ENCODE measurements around the gene NPTXR. TPM values are rescaled to one million over a fixed set of nuclear protein-coding genes. Genes with fewer than 3 reads are reported as not detected.

Gene NPTXR
- total and polyA plus RNA-seq, 2 of the 4 experiments (the other 2 are of a cell fraction) = 0.36 to 2.2 TPM

DNA sequence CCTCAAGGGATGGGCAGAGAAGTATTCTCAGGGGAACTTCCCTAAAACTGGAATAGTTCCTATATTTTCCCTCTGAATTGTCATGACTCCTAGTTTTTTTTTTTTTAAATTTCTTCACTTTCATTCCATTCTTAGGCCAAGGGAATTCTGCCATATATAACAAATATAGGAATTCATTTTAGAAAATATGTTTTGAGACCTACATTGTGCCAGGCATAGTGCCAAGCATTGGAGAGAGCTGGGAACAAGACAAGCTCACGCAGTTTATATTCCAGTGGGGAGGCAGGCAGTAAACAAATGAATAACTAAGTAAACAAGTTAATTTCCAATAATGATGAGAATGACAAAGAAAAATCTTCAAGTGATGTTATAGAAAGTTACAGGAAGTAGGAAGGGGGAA lies 2.6 kb upstream of the NPTXR start:
- intact Hi-C loops (cut with micrococcal nuclease) = no loop called here
- H2AK9ac ChIP-seq (replicated peaks; ENCODE audit: low read depth, low read length, poor library complexity) = no peak overlapping the region

More for the DNA sequence above, 2.6 kb upstream of the NPTXR start:
- POLR2A ChIA-PET (ENCODE audit: unreplicated experiment) = interaction anchor here (0.7 kb wide), 1 partner anchor 12 kb away, joined by 8 read pairs; no protein-coding TSS in a partner anchor
- H3K9me3 ChIP-seq (ENCODE audit: control insufficient read depth, insufficient read depth, low read length) = no peaks in the 10 kb centered on the region
- no peak overlapping the region for H3K4ac ChIP-seq (ENCODE audit: low read depth, low read length)
- no peak overlapping the region for H2BK15ac ChIP-seq (ENCODE audit: low read depth, low read length)
- H3K14ac ChIP-seq (replicated peaks; ENCODE audit: low read depth, low read length) = no peak overlapping the region
- H3K4me1 ChIP-seq (ENCODE audit: control insufficient read depth, insufficient read depth, low read length) = peaks cover 4% of the 10 kb centered on the region
- CTCF ChIA-PET = no interaction called here
- no peak overlapping the region for H4K5ac ChIP-seq (ENCODE audit: low read depth, low read length)
- H3K4me3 ChIP-seq (ENCODE audit: insufficient read depth, low read depth, low read length) = no peak overlapping the region
- H3K36me3 ChIP-seq (ENCODE audit: control insufficient read depth, insufficient read depth, low read length) = no peaks in the 10 kb centered on the region
- H3K9me1 ChIP-seq (ENCODE audit: insufficient read depth, low read length) = 0 out of 2 replicates have a peak, but pooled peaks cover 3% of the 10 kb centered on the region
- H2BK20ac ChIP-seq (ENCODE audit: low read depth, low read length) = no peak overlapping the region
- dilution Hi-C loops (cut with HindIII; ENCODE audit: low sequenced_read_pairs, unreplicated experiment) = no loop called here
- no peak overlapping the region for H2AK5ac ChIP-seq (ENCODE audit: low read depth, low read length)
- H4K91ac ChIP-seq (ENCODE audit: insufficient read depth, low read depth, low read length) = no peak overlapping the region
- no peak overlapping the region for H3K4me2 ChIP-seq (ENCODE audit: low read depth, low read length)
- no peak overlapping the region for H4K8ac ChIP-seq (ENCODE audit: low read depth in 2 of 2, low read length in 2 of 2)
- no peak overlapping the region for H3K18ac ChIP-seq (ENCODE audit: low read depth, low read length)
- H3K56ac ChIP-seq (ENCODE audit: extremely low read depth, insufficient read depth, low read length) = no peak overlapping the region
- in situ Hi-C loops (cut with MboI; ENCODE audit: low sequenced_read_pairs) = no loop called here
- H2BK5ac ChIP-seq (ENCODE audit: low read depth, low read length, poor library complexity, severe bottlenecking) = no peak overlapping the region
- DNase-seq (no peak), ATAC-seq (ENCODE audit: low read depth) (no peak)
- WGBS, 2 experiments (ENCODE audit: extremely low coverage in 2 of 2, insufficient read length in 1 of 2) = no CpG with 5 or more reads among the region's 1 CpG
- H3K23ac ChIP-seq (ENCODE audit: low read depth, low read length) = no peak overlapping the region
- TF ChIP-seq RCOR1 (IDR thresholded peaks at IDR 0.05; ENCODE audit: insufficient replicate concordance, low read length) = no peak
- TF ChIP-seq, protein P1, sequence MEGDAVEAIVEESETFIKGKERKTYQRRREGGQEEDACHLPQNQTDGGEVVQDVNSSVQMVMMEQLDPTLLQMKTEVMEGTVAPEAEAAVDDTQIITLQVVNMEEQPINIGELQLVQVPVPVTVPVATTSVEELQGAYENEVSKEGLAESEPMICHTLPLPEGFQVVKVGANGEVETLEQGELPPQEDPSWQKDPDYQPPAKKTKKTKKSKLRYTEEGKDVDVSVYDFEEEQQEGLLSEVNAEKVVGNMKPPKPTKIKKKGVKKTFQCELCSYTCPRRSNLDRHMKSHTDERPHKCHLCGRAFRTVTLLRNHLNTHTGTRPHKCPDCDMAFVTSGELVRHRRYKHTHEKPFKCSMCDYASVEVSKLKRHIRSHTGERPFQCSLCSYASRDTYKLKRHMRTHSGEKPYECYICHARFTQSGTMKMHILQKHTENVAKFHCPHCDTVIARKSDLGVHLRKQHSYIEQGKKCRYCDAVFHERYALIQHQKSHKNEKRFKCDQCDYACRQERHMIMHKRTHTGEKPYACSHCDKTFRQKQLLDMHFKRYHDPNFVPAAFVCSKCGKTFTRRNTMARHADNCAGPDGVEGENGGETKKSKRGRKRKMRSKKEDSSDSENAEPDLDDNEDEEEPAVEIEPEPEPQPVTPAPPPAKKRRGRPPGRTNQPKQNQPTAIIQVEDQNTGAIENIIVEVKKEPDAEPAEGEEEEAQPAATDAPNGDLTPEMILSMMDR (conservative IDR thresholded peaks at IDR 0.05; ENCODE audit: low read depth, low read length) = no peak
- TF ChIP-seq FOS (IDR thresholded peaks at IDR 0.05; ENCODE audit: low read depth, low read length) = no peak
- TF ChIP-seq, protein P2, sequence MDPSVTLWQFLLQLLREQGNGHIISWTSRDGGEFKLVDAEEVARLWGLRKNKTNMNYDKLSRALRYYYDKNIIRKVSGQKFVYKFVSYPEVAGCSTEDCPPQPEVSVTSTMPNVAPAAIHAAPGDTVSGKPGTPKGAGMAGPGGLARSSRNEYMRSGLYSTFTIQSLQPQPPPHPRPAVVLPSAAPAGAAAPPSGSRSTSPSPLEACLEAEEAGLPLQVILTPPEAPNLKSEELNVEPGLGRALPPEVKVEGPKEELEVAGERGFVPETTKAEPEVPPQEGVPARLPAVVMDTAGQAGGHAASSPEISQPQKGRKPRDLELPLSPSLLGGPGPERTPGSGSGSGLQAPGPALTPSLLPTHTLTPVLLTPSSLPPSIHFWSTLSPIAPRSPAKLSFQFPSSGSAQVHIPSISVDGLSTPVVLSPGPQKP (IDR thresholded peaks at IDR 0.05; ENCODE audit: borderline replicate concordance, low read depth, low read length) = no peak
- TF ChIP-seq CHD1 (IDR thresholded peaks at IDR 0.05; ENCODE audit: low read depth, low read length) = no peak
- TF ChIP-seq MAFK (IDR thresholded peaks at IDR 0.05; ENCODE audit: low read depth, low read length) = no peak
- TF ChIP-seq, protein P3, sequence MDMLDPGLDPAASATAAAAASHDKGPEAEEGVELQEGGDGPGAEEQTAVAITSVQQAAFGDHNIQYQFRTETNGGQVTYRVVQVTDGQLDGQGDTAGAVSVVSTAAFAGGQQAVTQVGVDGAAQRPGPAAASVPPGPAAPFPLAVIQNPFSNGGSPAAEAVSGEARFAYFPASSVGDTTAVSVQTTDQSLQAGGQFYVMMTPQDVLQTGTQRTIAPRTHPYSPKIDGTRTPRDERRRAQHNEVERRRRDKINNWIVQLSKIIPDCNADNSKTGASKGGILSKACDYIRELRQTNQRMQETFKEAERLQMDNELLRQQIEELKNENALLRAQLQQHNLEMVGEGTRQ (IDR thresholded peaks at IDR 0.05; ENCODE audit: low read depth, low read length) = no peak
- TF ChIP-seq MXI1 (IDR thresholded peaks at IDR 0.05; ENCODE audit: borderline replicate concordance, low read depth, low read length) = no peak
- no peak for TF ChIP-seq POLR2A (IDR thresholded peaks at IDR 0.05; ENCODE audit: low read depth, low read length)
- TF ChIP-seq SMC3 (IDR thresholded peaks at IDR 0.05; ENCODE audit: low read depth, low read length) = no peak
- TF ChIP-seq BHLHE40 (IDR thresholded peaks at IDR 0.05; ENCODE audit: low read depth, low read length) = no peak
- TF ChIP-seq RFX5 (IDR thresholded peaks at IDR 0.05; ENCODE audit: low read depth, low read length) = no peak
- no peak for TF ChIP-seq CEBPB (IDR thresholded peaks at IDR 0.05; ENCODE audit: low read depth, low read length)
- TF ChIP-seq NFE2L2 (IDR thresholded peaks at IDR 0.05; ENCODE audit: low read depth, low read length) = no peak
- no TSS peak for BruUV-seq (replicated peaks)
- H2BK120ac ChIP-seq (ENCODE audit: low read depth, low read length) = no peak overlapping the region
- H3K27me3 ChIP-seq (ENCODE audit: control insufficient read depth, insufficient read depth, low read length) = peaks cover 29% of the 10 kb centered on the region
- no peaks in the 10 kb centered on the region for H4K20me1 ChIP-seq (ENCODE audit: insufficient read depth, low read length)
- H2AFZ ChIP-seq (replicated peaks; ENCODE audit: low read length, poor library complexity) = no peak overlapping the region
- no peak overlapping the region for H3K9ac ChIP-seq (ENCODE audit: low read depth, low read length)
- no peaks in the 10 kb centered on the region for H3K79me1 ChIP-seq (ENCODE audit: low read depth in 1 of 2, low read length in 2 of 2)
- no peak overlapping the region for H3K27ac ChIP-seq (ENCODE audit: insufficient read depth, low read length)

Data from IMR-90 (cell line).